B cell (primary cell): ENCODE measurements around the gene NDUFV2. TPM values are rescaled to one million over a fixed set of nuclear protein-coding genes. Genes with fewer than 3 reads are reported as not detected.

Experiments
- ATAC-seq: fragments of 200-7000 bp; cut with Tn5 transposase; one replicate; pipeline ENCODE4 v1.10.0; 2021; ENCODE audit warnings: low read depth, mild to moderate bottlenecking, moderate number of reproducible peaks, moderate library complexity
- CTCF ChIA-PET: fragments of 350-600 bp; sonication (Branson Sonifier 250); formaldehyde crosslinking; loops from one replicate; lab custom pipeline; 2021; ENCODE audit warnings: antibody characterized with exemption, inconsistent platforms; lab: Charles Lee
- POLR2A ChIA-PET: fragments of 350-600 bp; sonication (Branson Sonifier 250); formaldehyde crosslinking; loops from one replicate; lab custom pipeline; 2021; ENCODE audit warnings: antibody characterized with exemption; lab: Charles Lee
- DNase-seq: peaks from one replicate; pipeline ENCODE4 v3.0.0; 2013
- H2AFZ ChIP-seq: 2 replicates; pipeline ENCODE4 v1.6.1; 2012; ENCODE audit warnings: mild to moderate bottlenecking, low read depth, low read length; ENCODE audit not compliant: insufficient read depth, poor library complexity, severe bottlenecking
- H3K27ac ChIP-seq, 2 donors: 1 replicate in 1 of 2; 2 replicates in 1 of 2; pipeline ENCODE4 v1.5.1; 2012 to 2013; ENCODE audit warnings: low read length in 2 of 2, mild to moderate bottlenecking in 2 of 2, moderate library complexity in 1 of 2
- H3K27me3 ChIP-seq, 4 experiments: fragments of 200-600 bp in 1 of 4; sonication (generic) in 1 of 4; replicated peaks in 1 of 4; 1 replicate in 2 of 4; 2 replicates in 2 of 4; pipeline versions ENCODE4 v1.6.1 to v1.7.0; 2013 to 2016; ENCODE audit warnings: low read length in 3 of 4, mild to moderate bottlenecking in 2 of 4, mixed read lengths in 1 of 4, moderate library complexity in 1 of 4; ENCODE audit not compliant: insufficient read depth in 4 of 4, control insufficient read depth in 3 of 4; ENCODE audit errors: control extremely low read depth in 1 of 4
- H3K36me3 ChIP-seq, 2 experiments: replicated peaks in 1 of 2; 1 replicate in 1 of 2; 2 replicates in 1 of 2; pipeline versions ENCODE4 v1.6.1 to v1.7.1; 2013; ENCODE audit warnings: low read length in 1 of 2; ENCODE audit not compliant: insufficient read depth in 2 of 2, control insufficient read depth in 1 of 2; ENCODE audit errors: control extremely low read depth in 1 of 2, extremely low read depth in 1 of 2
- H3K4me1 ChIP-seq, 2 donors: fragments of 200-600 bp in 1 of 2; sonication (generic) in 1 of 2; 1 replicate in 1 of 2; 2 replicates in 1 of 2; pipeline versions ENCODE4 v1.5.1 to v1.6.1; 2013 to 2017; ENCODE audit warnings: low read length in 2 of 2; ENCODE audit not compliant: control insufficient read depth in 2 of 2, insufficient read depth in 2 of 2
- H3K4me2 ChIP-seq: replicated peaks from 2 replicates; pipeline ENCODE3; 2012; ENCODE audit warnings: mild to moderate bottlenecking, low read depth, low read length; ENCODE audit not compliant: poor library complexity, severe bottlenecking
- H3K4me3 ChIP-seq, 5 experiments: fragments of 200-600 bp in 1 of 5; sonication (generic) in 1 of 5; 1 replicate in 3 of 5; 2 replicates in 2 of 5; pipeline versions ENCODE4 v1.5.1 to v1.7.0; 2011 to 2016; ENCODE audit warnings: low read length in 4 of 5, mild to moderate bottlenecking in 4 of 5, low read depth in 2 of 5, control low read depth in 1 of 5, moderate library complexity in 1 of 5; ENCODE audit not compliant: insufficient read depth in 1 of 5; ENCODE audit errors: control extremely low read depth in 1 of 5, extremely low read depth in 1 of 5
- H3K79me2 ChIP-seq: fragments of 200-600 bp; sonication (generic); one replicate; pipeline ENCODE4 v1.6.0; 2016; ENCODE audit warnings: low read length; ENCODE audit not compliant: control insufficient read depth, insufficient read depth
- H3K9ac ChIP-seq: fragments of 200-600 bp; sonication (generic); 2 replicates; pipeline ENCODE4 v1.6.1; 2017; ENCODE audit warnings: mild to moderate bottlenecking, low read length, moderate library complexity
- H3K9me3 ChIP-seq, 3 donors: one replicate each; pipeline versions ENCODE4 v1.6.1 to v1.7.1; 2013; ENCODE audit warnings: low read length in 2 of 3; ENCODE audit not compliant: control insufficient read depth in 2 of 3, insufficient read depth in 1 of 3; ENCODE audit errors: control extremely low read depth in 1 of 3
- H4K20me1 ChIP-seq: 2 replicates; pipeline ENCODE4 v1.6.0; 2012; ENCODE audit warnings: mild to moderate bottlenecking, low read length; ENCODE audit not compliant: insufficient read depth, control insufficient read depth, poor library complexity, severe bottlenecking
- H3K27ac Mint-ChIP-seq: one replicate; pipeline ENCODE4 v1.8.0; 2021; ENCODE audit warnings: mixed read lengths
- H3K27me3 Mint-ChIP-seq: one replicate; pipeline ENCODE4 v1.8.0; 2021; ENCODE audit warnings: mixed read lengths
- H3K4me1 Mint-ChIP-seq: one replicate; pipeline ENCODE4 v1.8.0; 2021; ENCODE audit warnings: mixed read lengths
- H3K4me3 Mint-ChIP-seq: one replicate; pipeline ENCODE4 v1.8.0; 2021; ENCODE audit warnings: mixed read lengths
- H3K9me3 Mint-ChIP-seq: one replicate; pipeline ENCODE4 v1.8.0; 2022; ENCODE audit warnings: mixed read lengths; ENCODE audit not compliant: insufficient read depth
- EZH2 ChIP-seq: IDR thresholded peaks from 2 replicates; pipeline ENCODE4 v1.6.1; 2012; ENCODE audit warnings: borderline replicate concordance, low read depth, mild to moderate bottlenecking, moderate library complexity, low read length; ENCODE audit not compliant: insufficient read depth, poor library complexity, severe bottlenecking
- WGBS: methylation state at CpG from one replicate; pipeline ENCODE4 v1.1.5; 2013; ENCODE audit warnings: missing lambda C conversion rate; ENCODE audit not compliant: insufficient coverage; 5-methylcytosine and 5-hydroxymethylcytosine counted together
- intact Hi-C: fragments of 100-400 bp; cut with micrococcal nuclease; formaldehyde crosslinking; loops from one replicate; pipeline ENCODE4 v1.10.0; 2022
- polyA plus RNA-seq: library from polyadenylated mRNA; depleted of rRNA; stranded (reverse); fragments of >200 nt; gene quantifications from 2 replicates; pipeline ENCODE4 v1.2.3, GENCODE V29; 2012
- total RNA-seq, 2 donors: library from RNA; stranded (reverse); fragments of 120-200 nt in 1 of 2; gene quantifications; 1 replicate in 1 of 2; 2 replicates in 1 of 2; pipeline versions ENCODE4 v1.2.3 to v1.2.4, GENCODE V29; 2013 to 2022
- TF ChIP-seq, protein P1 (sequence below): fragments of 200-600 bp; IDR thresholded peaks from one replicate; pipeline ENCODE4 v1.8.0; 2022; ENCODE audit warnings: antibody characterized with exemption, mild to moderate bottlenecking

The NDUFV2 gene
- total and polyA plus RNA-seq, 2 donors (not counting 1 experiment from before 2014, with no cell fraction given), result 44.4 to 137 TPM

GRCh38 chr18:9101730-9102507 is 580 bp upstream of the NDUFV2 start:
- TF ChIP-seq EZH2, result no peak
- TF ChIP-seq, protein P1, sequence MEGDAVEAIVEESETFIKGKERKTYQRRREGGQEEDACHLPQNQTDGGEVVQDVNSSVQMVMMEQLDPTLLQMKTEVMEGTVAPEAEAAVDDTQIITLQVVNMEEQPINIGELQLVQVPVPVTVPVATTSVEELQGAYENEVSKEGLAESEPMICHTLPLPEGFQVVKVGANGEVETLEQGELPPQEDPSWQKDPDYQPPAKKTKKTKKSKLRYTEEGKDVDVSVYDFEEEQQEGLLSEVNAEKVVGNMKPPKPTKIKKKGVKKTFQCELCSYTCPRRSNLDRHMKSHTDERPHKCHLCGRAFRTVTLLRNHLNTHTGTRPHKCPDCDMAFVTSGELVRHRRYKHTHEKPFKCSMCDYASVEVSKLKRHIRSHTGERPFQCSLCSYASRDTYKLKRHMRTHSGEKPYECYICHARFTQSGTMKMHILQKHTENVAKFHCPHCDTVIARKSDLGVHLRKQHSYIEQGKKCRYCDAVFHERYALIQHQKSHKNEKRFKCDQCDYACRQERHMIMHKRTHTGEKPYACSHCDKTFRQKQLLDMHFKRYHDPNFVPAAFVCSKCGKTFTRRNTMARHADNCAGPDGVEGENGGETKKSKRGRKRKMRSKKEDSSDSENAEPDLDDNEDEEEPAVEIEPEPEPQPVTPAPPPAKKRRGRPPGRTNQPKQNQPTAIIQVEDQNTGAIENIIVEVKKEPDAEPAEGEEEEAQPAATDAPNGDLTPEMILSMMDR, result no peak
- H3K36me3 ChIP-seq, result peaks cover 3 to 8% of the 10 kb centered on the region in 2 experiments
- intact Hi-C loops, result loop anchor here (1.0 to 5.0 kb wide), 6 partner anchors 11 to 513 kb away; partner anchors contain the start of genes ANKRD12, PPP4R1 and RALBP1
- H3K4me3 Mint-ChIP-seq, result peak overlapping the region; percentile 95
- no peaks in the 10 kb centered on the region for H3K27me3 Mint-ChIP-seq
- H3K9ac ChIP-seq, result peak overlapping the region; percentile 85
- DNase-seq, result peak; percentile 74
- peaks cover 44% of the 10 kb centered on the region for H3K79me2 ChIP-seq
- H3K27me3 ChIP-seq, result no peaks in the 10 kb centered on the region
- ChIA-PET POLR2A (interaction anchor here (0.6 to 4.3 kb wide), 8 partner anchors 9 to 40 kb away, joined by 3 to 59 read pairs (median 6); partner anchors contain the start of gene ANKRD12), CTCF (interaction anchor here (0.6 to 3.2 kb wide), 12 partner anchors 8 to 233 kb away, joined by 3 to 27 read pairs (median 4); partner anchors contain the start of genes ANKRD12 and TWSG1)
- peaks cover 35 to 42% of the 10 kb centered on the region in 2 donors for H3K4me1 ChIP-seq
- peak overlapping the region; percentile 42 to 98 (median 88) for H3K4me3 ChIP-seq
- peak overlapping the region; percentile 77 for H2AFZ ChIP-seq
- H4K20me1 ChIP-seq, result no peaks in the 10 kb centered on the region
- peak; percentile 4 for ATAC-seq
- no peaks in the 10 kb centered on the region for H3K9me3 Mint-ChIP-seq
- H3K9me3 ChIP-seq, result peaks cover 0 to 2% (median 0%) of the 10 kb centered on the region in 3 donors
- peak overlapping the region; percentile 93 for H3K27ac Mint-ChIP-seq
- peaks cover 45% of the 10 kb centered on the region for H3K4me1 Mint-ChIP-seq
- peak overlapping the region; percentile 81 for H3K4me2 ChIP-seq
- peak overlapping the region; percentile 50 to 86 for H3K27ac ChIP-seq
- WGBS, result 0% methylated on average over 11 of the region's 17 CpGs
